ENCODE results near the gene RBP2.

RBP2 gene

GRCh38 chr3:139457066-139457465 lies 19.2 kb downstream of the RBP2 start:
- in situ Hi-C loops (cut with HindIII; ENCODE audit: low pct_ligation_motif_present, low sequenced_read_pairs) = no loop called here
- DNase-seq = no peak
- no peaks in the 10 kb centered on the region for H3K36me3 ChIP-seq (replicated peaks)
- no peak overlapping the region for H3K27ac ChIP-seq
- no peak overlapping the region for H3K4me3 ChIP-seq (ENCODE audit: low read depth, low read length)
- no peak for TF ChIP-seq CTCF (IDR thresholded peaks at IDR 0.05; ENCODE audit: low read depth, low read length, missing control alignments)
- no peaks in the 10 kb centered on the region for H3K27me3 ChIP-seq (replicated peaks)

- Histone ChIP-seq H3K27ac (no peak overlapping the region), H3K27me3 (replicated peaks) (no peaks in the 10 kb centered on the region), H3K36me3 (replicated peaks) (no peaks in the 10 kb centered on the region), H3K4me3 (ENCODE audit: low read depth, low read length) (no peak overlapping the region)
- TF ChIP-seq CTCF (IDR thresholded peaks at IDR 0.05; ENCODE audit: low read depth, low read length, missing control alignments) = no peak
- DNase-seq = no peak
- in situ Hi-C loops (cut with HindIII; ENCODE audit: low pct_ligation_motif_present, low sequenced_read_pairs) = no loop called here
Measured at GRCh38 chr3:139456386-139456785, 19.9 kb downstream of the RBP2 start.

GRCh38 chr3:139455855-139456254 lies 20.5 kb downstream of the RBP2 start:
- Histone ChIP-seq H3K27ac (no peak overlapping the region), H3K27me3 (replicated peaks) (no peaks in the 10 kb centered on the region), H3K36me3 (replicated peaks) (no peaks in the 10 kb centered on the region), H3K4me3 (ENCODE audit: low read depth, low read length) (no peak overlapping the region)
- TF ChIP-seq CTCF (IDR thresholded peaks at IDR 0.05; ENCODE audit: low read depth, low read length, missing control alignments) = peak; percentile 13
- in situ Hi-C loops (cut with HindIII; ENCODE audit: low pct_ligation_motif_present, low sequenced_read_pairs) = no loop called here
- DNase-seq = no peak

- no peak overlapping the region for H3K4me3 ChIP-seq (ENCODE audit: low read depth, low read length)
- in situ Hi-C loops (cut with HindIII; ENCODE audit: low pct_ligation_motif_present, low sequenced_read_pairs) = no loop called here
- H3K27ac ChIP-seq = no peak overlapping the region
- no peaks in the 10 kb centered on the region for H3K36me3 ChIP-seq (replicated peaks)
- no peaks in the 10 kb centered on the region for H3K27me3 ChIP-seq (replicated peaks)
- TF ChIP-seq CTCF (IDR thresholded peaks at IDR 0.05; ENCODE audit: low read depth, low read length, missing control alignments) = no peak
- no peak for DNase-seq
Measured at GRCh38 chr3:139455206-139455605, 21.1 kb downstream of the RBP2 start.

GRCh38 chr3:139454346-139454745 lies 22.0 kb downstream of the RBP2 start:
- H3K36me3 ChIP-seq (replicated peaks) = no peaks in the 10 kb centered on the region
- H3K27me3 ChIP-seq (replicated peaks) = no peaks in the 10 kb centered on the region
- in situ Hi-C loops (cut with HindIII; ENCODE audit: low pct_ligation_motif_present, low sequenced_read_pairs) = no loop called here
- H3K27ac ChIP-seq = no peak overlapping the region
- no peak for DNase-seq
- TF ChIP-seq CTCF (IDR thresholded peaks at IDR 0.05; ENCODE audit: low read depth, low read length, missing control alignments) = no peak
- H3K4me3 ChIP-seq (ENCODE audit: low read depth, low read length) = no peak overlapping the region

- H3K27ac ChIP-seq = no peak overlapping the region
- H3K4me3 ChIP-seq (ENCODE audit: low read depth, low read length) = no peak overlapping the region
- in situ Hi-C loops (cut with HindIII; ENCODE audit: low pct_ligation_motif_present, low sequenced_read_pairs) = no loop called here
- no peak for DNase-seq
- no peaks in the 10 kb centered on the region for H3K36me3 ChIP-seq (replicated peaks)
- TF ChIP-seq CTCF (IDR thresholded peaks at IDR 0.05; ENCODE audit: low read depth, low read length, missing control alignments) = no peak
- no peaks in the 10 kb centered on the region for H3K27me3 ChIP-seq (replicated peaks)
Measured at GRCh38 chr3:139450159-139450558, 26.2 kb downstream of the RBP2 start.
